H1 (cell line): ENCODE results near the gene DNAJC6. TPM values are rescaled to one million over a fixed set of nuclear protein-coding genes. Genes with fewer than 3 reads are reported as not detected.

ENCODE experiments used
- CTCF ChIA-PET: fragments of 300-600 bp; sonication (Branson Sonifier 250); formaldehyde crosslinking; loops from one replicate; lab custom pipeline; 2021; ENCODE audit not compliant: partially characterized antibody; lab: Charles Lee
- POLR2A ChIA-PET: fragments of 300-600 bp; sonication (Branson Sonifier 250); formaldehyde crosslinking; loops from one replicate; lab custom pipeline; 2021; ENCODE audit warnings: inconsistent platforms; ENCODE audit not compliant: partially characterized antibody; lab: Charles Lee
- DNase-seq, 2 experiments: peaks; one replicate each; pipeline versions ENCODE4 v3.0.0 to v3.0.0-alpha.2; 2010 to 2022; ENCODE audit warnings: low spot score in 2 of 2, low read depth in 1 of 2, mixed read lengths in 1 of 2
- FAIRE-seq: peaks from 2 replicates; lab custom pipeline; 2011; peaks lifted over from hg19 to GRCh38; lab: Jason Lieb, UNC
- H2AFZ ChIP-seq: 2 replicates; pipeline ENCODE4 v1.8.1; 2012; ENCODE audit warnings: low read length, inconsistent platforms
- H2AK5ac ChIP-seq: 2 replicates; pipeline ENCODE4 v1.6.1; 2013; ENCODE audit warnings: low read depth, low read length
- H2BK120ac ChIP-seq: replicated peaks from 2 replicates; pipeline ENCODE3; 2013; ENCODE audit warnings: low read depth, low read length, inconsistent platforms
- H2BK12ac ChIP-seq: 2 replicates; pipeline ENCODE4 v1.6.1; 2013; ENCODE audit warnings: low read depth, low read length
- H2BK15ac ChIP-seq: 2 replicates; pipeline ENCODE4 v1.6.1; 2013; ENCODE audit warnings: low read length
- H2BK20ac ChIP-seq: 2 replicates; pipeline ENCODE4 v1.6.1; 2013; ENCODE audit warnings: low read length
- H2BK5ac ChIP-seq: 2 replicates; pipeline ENCODE4 v1.6.1; 2013; ENCODE audit warnings: low read depth, low read length
- H3K14ac ChIP-seq: 2 replicates; pipeline ENCODE4 v1.6.1; 2013; ENCODE audit warnings: inconsistent platforms; ENCODE audit not compliant: insufficient read length
- H3K18ac ChIP-seq: 2 replicates; pipeline ENCODE4 v1.6.1; 2013; ENCODE audit warnings: low read length; ENCODE audit errors: extremely low read depth
- H3K23ac ChIP-seq: 2 replicates; pipeline ENCODE4 v1.6.1; 2013; ENCODE audit warnings: inconsistent platforms; ENCODE audit not compliant: insufficient read length
- H3K23me2 ChIP-seq: 2 replicates; pipeline ENCODE4 v1.6.1; 2013; ENCODE audit warnings: low read depth, low read length
- H3K27ac ChIP-seq: 2 replicates; pipeline ENCODE4 v1.6.1; 2011; ENCODE audit warnings: low read depth, low read length, inconsistent platforms
- H3K27me3 ChIP-seq, 4 experiments: replicated peaks in 1 of 4; 1 replicate in 1 of 4; 2 replicates in 3 of 4; pipeline versions ENCODE4 v1.6.1 to v1.8.1; 2011 to 2013; ENCODE audit warnings: low read length in 3 of 4, mild to moderate bottlenecking in 3 of 4, inconsistent platforms in 2 of 4, mixed read lengths in 2 of 4, moderate library complexity in 1 of 4; ENCODE audit not compliant: control insufficient read depth in 3 of 4, insufficient read depth in 3 of 4; ENCODE audit errors: extremely low read depth in 1 of 4
- H3K36me3 ChIP-seq, 4 experiments: 2 replicates each; pipeline versions ENCODE4 v1.6.1 to v1.8.1; 2011 to 2013; ENCODE audit warnings: mild to moderate bottlenecking in 4 of 4, low read length in 3 of 4, moderate library complexity in 2 of 4, control low read depth in 1 of 4, inconsistent platforms in 1 of 4; ENCODE audit not compliant: insufficient read depth in 4 of 4, control insufficient read depth in 2 of 4
- H3K4ac ChIP-seq: replicated peaks from 2 replicates; pipeline ENCODE3; 2013; ENCODE audit warnings: low read length, low read depth, mixed read lengths, inconsistent platforms; ENCODE audit not compliant: insufficient read length
- H3K4me1 ChIP-seq, 4 experiments: replicated peaks in 1 of 4; 1 replicate in 1 of 4; 2 replicates in 3 of 4; pipeline versions ENCODE4 v1.6.1 to v1.8.1; 2011 to 2013; ENCODE audit warnings: low read length in 3 of 4, inconsistent platforms in 2 of 4, mixed read lengths in 1 of 4; ENCODE audit not compliant: insufficient read depth in 4 of 4, control insufficient read depth in 3 of 4
- H3K4me2 ChIP-seq, 2 experiments: 2 replicates each; pipeline versions ENCODE4 v1.6.1 to v1.8.1; 2011 to 2013; ENCODE audit warnings: low read depth in 2 of 2, low read length in 2 of 2, control low read depth in 1 of 2, inconsistent platforms in 1 of 2, mild to moderate bottlenecking in 1 of 2; ENCODE audit not compliant: insufficient read depth in 1 of 2
- H3K4me3 ChIP-seq, 4 experiments: fragments of 200-600, 300-600 bp in 1 of 4; sonication (generic), shearing (Covaris generic), sonication (Bioruptor Twin) in 1 of 4; 2 replicates each; pipeline versions ENCODE4 v1.5.1 to v1.8.1; 2011 to 2016; ENCODE audit warnings: low read length in 4 of 4, low read depth in 3 of 4, control low read depth in 2 of 4, inconsistent platforms in 2 of 4, mild to moderate bottlenecking in 2 of 4, mixed read lengths in 1 of 4, moderate library complexity in 1 of 4; ENCODE audit not compliant: insufficient read depth in 2 of 4; ENCODE audit errors: extremely low read depth in 1 of 4
- H3K56ac ChIP-seq: replicated peaks from 2 replicates; pipeline ENCODE3; 2013; ENCODE audit warnings: low read depth, mild to moderate bottlenecking, mixed read lengths, low read length, inconsistent platforms; ENCODE audit not compliant: insufficient read length
- H3K79me1 ChIP-seq: 2 replicates; pipeline ENCODE4 v1.6.1; 2013; ENCODE audit warnings: low read depth, low read length, control low read depth
- H3K79me2 ChIP-seq, 2 experiments: 2 replicates each; pipeline versions ENCODE4 v1.6.1 to v1.8.1; 2012 to 2013; ENCODE audit warnings: low read length in 2 of 2, mild to moderate bottlenecking in 2 of 2, inconsistent platforms in 1 of 2; ENCODE audit not compliant: insufficient read depth in 2 of 2, control insufficient read depth in 1 of 2
- H3K9ac ChIP-seq, 4 experiments: replicated peaks in 1 of 4; 1 replicate in 1 of 4; 2 replicates in 3 of 4; pipeline versions ENCODE4 v1.6.1 to v1.8.1; 2011 to 2013; ENCODE audit warnings: low read depth in 3 of 4, low read length in 3 of 4, control low read depth in 2 of 4, mild to moderate bottlenecking in 2 of 4, moderate library complexity in 2 of 4, inconsistent platforms in 1 of 4; ENCODE audit errors: extremely low read depth in 1 of 4
- H3K9me3 ChIP-seq, 2 experiments: 2 replicates each; pipeline versions ENCODE4 v1.6.1 to v1.8.1; 2012 to 2013; ENCODE audit warnings: mild to moderate bottlenecking in 2 of 2, moderate library complexity in 2 of 2, control low read depth in 1 of 2, inconsistent platforms in 1 of 2, low read depth in 1 of 2, low read length in 1 of 2, mixed read lengths in 1 of 2; ENCODE audit not compliant: insufficient read depth in 2 of 2
- H4K20me1 ChIP-seq, 2 experiments: replicated peaks in 1 of 2; 2 replicates each; pipeline versions ENCODE3 to v1.8.1; 2011 to 2013; ENCODE audit warnings: inconsistent platforms in 2 of 2, low read length in 2 of 2, mild to moderate bottlenecking in 1 of 2; ENCODE audit not compliant: insufficient read depth in 2 of 2, control insufficient read depth in 1 of 2
- H4K5ac ChIP-seq: 2 replicates; pipeline ENCODE4 v1.6.1; 2013; ENCODE audit warnings: low read length, low read depth, mixed read lengths, inconsistent platforms; ENCODE audit not compliant: insufficient read length
- H4K8ac ChIP-seq: 2 replicates; pipeline ENCODE4 v1.8.0; 2013; ENCODE audit warnings: mild to moderate bottlenecking, moderate library complexity, low read length, inconsistent platforms; ENCODE audit not compliant: insufficient read depth; ENCODE audit errors: extremely low read depth
- H4K91ac ChIP-seq: replicated peaks from 2 replicates; pipeline ENCODE3; 2013; ENCODE audit warnings: low read length, mixed read lengths, inconsistent platforms; ENCODE audit not compliant: insufficient read length
- WGBS, 2 experiments: shearing (Covaris generic) in 1 of 2; methylation state at CpG; one replicate each; pipeline versions ENCODE4 v1.1.6 to v1.1.7; 2013 to 2015; ENCODE audit warnings: low lambda C conversion rate in 2 of 2, mixed read lengths in 2 of 2, inconsistent platforms in 1 of 2, low coverage in 1 of 2, missing lambda C conversion rate in 1 of 2; ENCODE audit not compliant: insufficient replicate concordance in 2 of 2, insufficient coverage in 1 of 2, insufficient read length in 1 of 2; ENCODE audit errors: extremely low coverage in 1 of 2, missing lambda C conversion rate in 1 of 2; 5-methylcytosine and 5-hydroxymethylcytosine counted together
- polyA plus RNA-seq, 7 experiments: library from polyadenylated mRNA; depleted of rRNA in 3 of 7; stranded (reverse) in 5 of 7; unstranded in 2 of 7; fragments of >200 nt in 5 of 7; fragments of 200-250 nt in 2 of 7; gene quantifications; 1 replicate in 5 of 7; 2 replicates in 1 of 7; 4 replicates in 1 of 7; pipeline versions ENCODE4 v1.2.1 to v1.2.3, GENCODE V29; 2011 to 2013; ENCODE audit warnings: missing spikeins in 2 of 7, mixed read lengths in 2 of 7
- total RNA-seq: library from RNA; stranded (reverse); fragmentation: NEBNext Ultra II Directional; extraction: Animal tissue kit (Norgen Biotek cat#: 25700); gene quantifications from 2 replicates; pipeline ENCODE4 v1.2.1, GENCODE V29; 2021

Gene DNAJC6
- total and polyA plus RNA-seq, 2 of the 8 experiments (the other 6 are each of a cell fraction or from before 2014, with no cell fraction given): 1.6 to 3.0 TPM

- WGBS, 2 experiments: 94% methylated on average over 6 of the region's 6 CpGs; no CpG with 5 or more reads in 1 of the 2 experiments
- H3K23me2 ChIP-seq: no peaks in the 10 kb centered on the region
- no peak overlapping the region for H3K23ac ChIP-seq
- H3K4me3 ChIP-seq: no peak overlapping the region
- H3K79me1 ChIP-seq: no peaks in the 10 kb centered on the region
- H3K79me2 ChIP-seq: no peaks in the 10 kb centered on the region
- no peak overlapping the region for H3K56ac ChIP-seq
- FAIRE-seq (no peak), DNase-seq (no peak)
- H3K27me3 ChIP-seq: no peaks in the 10 kb centered on the region
- H2BK12ac ChIP-seq: no peak overlapping the region
- H3K9ac ChIP-seq: no peak overlapping the region
- H3K18ac ChIP-seq: no peak overlapping the region
- ChIA-PET CTCF (no interaction called here), POLR2A (no interaction called here)
- H2AK5ac ChIP-seq: no peak overlapping the region
- H4K20me1 ChIP-seq: no peaks in the 10 kb centered on the region
- no peak overlapping the region for H4K5ac ChIP-seq
- H3K27ac ChIP-seq: no peak overlapping the region
- no peaks in the 10 kb centered on the region for H3K4me1 ChIP-seq
- H3K14ac ChIP-seq: no peak overlapping the region
- no peak overlapping the region for H2AFZ ChIP-seq
- no peak overlapping the region for H2BK120ac ChIP-seq
- no peak overlapping the region for H3K4me2 ChIP-seq
- no peaks in the 10 kb centered on the region for H3K9me3 ChIP-seq
- H3K4ac ChIP-seq: no peak overlapping the region
- no peaks in the 10 kb centered on the region for H3K36me3 ChIP-seq
- H2BK20ac ChIP-seq: no peak overlapping the region
- no peak overlapping the region for H4K91ac ChIP-seq
- no peak overlapping the region for H2BK5ac ChIP-seq
- H4K8ac ChIP-seq: no peak overlapping the region
- no peak overlapping the region for H2BK15ac ChIP-seq
Observed at GRCh38 chr1:65357291-65357960, 48.1 kb downstream of the DNAJC6 start.
